Esophagus muscularis mucosa (tissue), 4 donors: ENCODE measurements around the gene LHX3. TPM values are rescaled to one million over a fixed set of nuclear protein-coding genes. Genes with fewer than 3 reads are reported as not detected.

Experiments used
- DNase-seq: peaks from one replicate; pipeline ENCODE4 v3.0.0-alpha.2; 2017; ENCODE audit errors: extremely low spot score
- H3K27ac ChIP-seq, 4 donors: fragments of 200-600 bp; sonication (generic); replicated peaks in 1 of 4; 1 replicate in 3 of 4; 2 replicates in 1 of 4; pipeline ENCODE4 v1.5.1; 2016 to 2019; ENCODE audit warnings: mild to moderate bottlenecking in 1 of 4
- H3K27me3 ChIP-seq, 4 donors: fragments of 200-600 bp; sonication (generic); one replicate each; pipeline versions ENCODE4 v1.5.1 to v1.6.0; 2016 to 2019
- H3K36me3 ChIP-seq, 4 donors: fragments of 200-600 bp; sonication (generic); one replicate each; pipeline ENCODE4 v1.5.1; 2016 to 2019
- H3K4me1 ChIP-seq, 4 donors: fragments of 200-600 bp; sonication (generic); one replicate each; pipeline ENCODE4 v1.5.1; 2016 to 2019
- H3K4me3 ChIP-seq, 4 donors: fragments of 200-600 bp; sonication (generic); 1 replicate in 2 of 4; 2 replicates in 2 of 4; pipeline ENCODE4 v1.5.1; 2016 to 2019; ENCODE audit warnings: mild to moderate bottlenecking in 4 of 4, moderate library complexity in 1 of 4
- H3K9me3 ChIP-seq, 4 donors: fragments of 200-600 bp; sonication (generic); 1 replicate in 3 of 4; 2 replicates in 1 of 4; pipeline ENCODE4 v1.5.1; 2016 to 2019
- CTCF ChIP-seq, 3 experiments: fragments of 200-600 bp in 2 of 3; fragments of 450-650 bp in 1 of 3; sonication (generic) in 2 of 3; IDR thresholded peaks; one replicate each; pipeline ENCODE4 v1.5.1; 2017 to 2019; ENCODE audit warnings: antibody characterized with exemption in 3 of 3, mild to moderate bottlenecking in 2 of 3, moderate library complexity in 1 of 3
- EP300 ChIP-seq: sonication (generic); formaldehyde crosslinking; IDR thresholded peaks from one replicate; pipeline ENCODE4 v1.6.1; 2017; ENCODE audit warnings: antibody characterized with exemption
- POLR2A ChIP-seq: fragments of 450-650 bp; IDR thresholded peaks from one replicate; pipeline ENCODE4 v1.6.1; 2017; ENCODE audit warnings: antibody characterized with exemption, moderate library complexity, mild to moderate bottlenecking, low read depth
- POLR2AphosphoS5 ChIP-seq, 2 donors: sonication (generic); formaldehyde crosslinking; IDR thresholded peaks; one replicate each; pipeline ENCODE4 v1.6.1; 2017; ENCODE audit warnings: antibody characterized with exemption in 2 of 2
- WGBS: methylation state at CpG from one replicate; pipeline ENCODE4 v1.1.5; 2018; 5-methylcytosine and 5-hydroxymethylcytosine counted together
- intact Hi-C: fragments of 100-400 bp; cut with DNase I; formaldehyde crosslinking; loops from one replicate; pipeline ENCODE4 v1.15.1; 2023
- total RNA-seq, 4 donors: library from RNA; depleted of rRNA; stranded (reverse); fragments of >200 nt; gene quantifications; one replicate each; pipeline versions ENCODE4 v1.1.0 to v1.2.1, GENCODE V29; 2016

Gene LHX3
- total RNA-seq = not detected

- DNase-seq = no peak
- Histone ChIP-seq H3K4me3 (no peak within 1 kb of the TSS), H3K4me1 (peaks cover 0 to 29% (median 9%) of the 10 kb centered on the region in 4 donors), H3K9me3 (no peaks in the 10 kb centered on the region), H3K36me3 (peaks cover 6 to 33% (median 17%) of the 10 kb centered on the region in 4 donors), H3K27me3 (peaks cover 0 to 59% (median 46%) of the 10 kb centered on the region in 4 donors), H3K27ac (no peak within 1 kb of the TSS)
- WGBS = 16% methylated on average over 10 of the region's 70 CpGs
- TF ChIP-seq CTCF (IDR thresholded peaks at IDR 0.05) (no peak), POLR2A (no peak), EP300 (no peak), POLR2AphosphoS5 (IDR thresholded peaks at IDR 0.05) (no peak)
- intact Hi-C loops = no loop called here
Observed at GRCh38 chr9:136204838-136205706, at the start of gene LHX3. Gene LHX3 (minus strand): TSS chr9:136205128. CDS start chr9:136205012, 116 bp downstream.

- DNase-seq = no peak
- Histone ChIP-seq H3K36me3 (no peaks in the 10 kb centered on the region), H3K9me3 (no peaks in the 10 kb centered on the region), H3K27me3 (peaks cover 0 to 59% (median 0%) of the 10 kb centered on the region in 4 donors), H3K4me1 (peaks cover 0 to 3% (median 0%) of the 10 kb centered on the region in 4 donors), H3K27ac (no peak overlapping the region), H3K4me3 (no peak overlapping the region)
- WGBS = 91% methylated on average over 23 of the region's 32 CpGs
- intact Hi-C loops = no loop called here
- TF ChIP-seq POLR2AphosphoS5 (IDR thresholded peaks at IDR 0.05) (no peak), EP300 (no peak), CTCF (IDR thresholded peaks at IDR 0.05) (no peak), POLR2A (no peak)
Observed at GRCh38 chr9:136253246-136254130, 48.6 kb upstream of the LHX3 start.

GRCh38 chr9:136252846-136253245 lies 47.9 kb upstream of the LHX3 start:
- WGBS = 75% methylated on average over 6 of the region's 10 CpGs
- no peak for TF ChIP-seq POLR2AphosphoS5 (IDR thresholded peaks at IDR 0.05)
- no peak for TF ChIP-seq CTCF (IDR thresholded peaks at IDR 0.05)
- no peak overlapping the region for H3K27ac ChIP-seq
- no peaks in the 10 kb centered on the region for H3K36me3 ChIP-seq
- intact Hi-C loops = no loop called here
- H3K27me3 ChIP-seq = peaks cover 0 to 54% (median 0%) of the 10 kb centered on the region in 4 donors
- H3K4me1 ChIP-seq = peaks cover 0 to 3% (median 0%) of the 10 kb centered on the region in 4 donors
- no peak for DNase-seq
- no peak overlapping the region for H3K4me3 ChIP-seq
- no peaks in the 10 kb centered on the region for H3K9me3 ChIP-seq

- Histone ChIP-seq H3K27ac (no peak overlapping the region), H3K4me1 (peaks cover 0 to 3% (median 0%) of the 10 kb centered on the region in 4 donors), H3K27me3 (peaks cover 0 to 48% (median 0%) of the 10 kb centered on the region in 4 donors), H3K4me3 (no peak overlapping the region), H3K36me3 (no peaks in the 10 kb centered on the region), H3K9me3 (no peaks in the 10 kb centered on the region)
- DNase-seq = no peak
- TF ChIP-seq POLR2AphosphoS5 (IDR thresholded peaks at IDR 0.05) = no peak
- no peak for TF ChIP-seq POLR2A
- no peak for TF ChIP-seq EP300
- no peak for TF ChIP-seq CTCF (IDR thresholded peaks at IDR 0.05)
- intact Hi-C loops = no loop called here
- WGBS = 96% methylated on average over 9 of the region's 29 CpGs
Observed at GRCh38 chr9:136252281-136252680, 47.4 kb upstream of the LHX3 start.
